Erythroblast (primary cell): Measurements from ENCODE around the gene RDH14.

Experiments
- GATA1 ChIP-seq: IDR thresholded peaks from 2 replicates; pipeline ENCODE4 v1.6.1; 2011; ENCODE audit warnings: low read depth, mild to moderate bottlenecking, control low read depth, low read length, moderate library complexity
- POLR2A ChIP-seq: IDR thresholded peaks from 2 replicates; pipeline ENCODE4 v1.6.1; 2011; ENCODE audit warnings: mild to moderate bottlenecking, low read length

- no peak for TF ChIP-seq POLR2A
- TF ChIP-seq GATA1: no peak
Measured at GRCh38 chr2:18566145-18566769, 5.8 kb upstream of the RDH14 start.
